ENCODE data around the gene FOXK1.

FOXK1 gene

DNA sequence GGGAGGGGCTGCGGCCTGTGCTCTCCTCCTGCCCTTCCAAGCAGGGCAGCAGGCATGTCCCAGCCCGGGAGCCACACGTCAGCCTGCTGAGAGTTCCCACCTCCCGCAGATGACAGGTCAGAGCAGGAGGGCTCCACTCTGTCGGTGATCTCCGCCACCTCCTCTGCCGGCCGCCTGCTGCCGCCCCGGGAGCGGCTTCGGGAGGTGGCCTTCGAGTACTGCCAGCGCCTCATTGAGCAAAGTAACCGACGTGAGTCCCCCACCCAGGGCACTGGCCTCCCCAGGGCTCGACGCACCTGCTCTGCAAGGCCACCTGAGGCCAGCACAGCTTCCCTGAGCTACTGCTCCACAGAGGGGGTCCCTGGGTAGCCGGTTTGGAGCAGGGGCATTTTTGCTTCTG, 102.7 kb downstream of the FOXK1 start:
- no peak overlapping the region for H3K27ac ChIP-seq
- TF ChIP-seq ZFX (IDR thresholded peaks at IDR 0.05; ENCODE audit: borderline replicate concordance), result no peak
- TF ChIP-seq, protein P1, sequence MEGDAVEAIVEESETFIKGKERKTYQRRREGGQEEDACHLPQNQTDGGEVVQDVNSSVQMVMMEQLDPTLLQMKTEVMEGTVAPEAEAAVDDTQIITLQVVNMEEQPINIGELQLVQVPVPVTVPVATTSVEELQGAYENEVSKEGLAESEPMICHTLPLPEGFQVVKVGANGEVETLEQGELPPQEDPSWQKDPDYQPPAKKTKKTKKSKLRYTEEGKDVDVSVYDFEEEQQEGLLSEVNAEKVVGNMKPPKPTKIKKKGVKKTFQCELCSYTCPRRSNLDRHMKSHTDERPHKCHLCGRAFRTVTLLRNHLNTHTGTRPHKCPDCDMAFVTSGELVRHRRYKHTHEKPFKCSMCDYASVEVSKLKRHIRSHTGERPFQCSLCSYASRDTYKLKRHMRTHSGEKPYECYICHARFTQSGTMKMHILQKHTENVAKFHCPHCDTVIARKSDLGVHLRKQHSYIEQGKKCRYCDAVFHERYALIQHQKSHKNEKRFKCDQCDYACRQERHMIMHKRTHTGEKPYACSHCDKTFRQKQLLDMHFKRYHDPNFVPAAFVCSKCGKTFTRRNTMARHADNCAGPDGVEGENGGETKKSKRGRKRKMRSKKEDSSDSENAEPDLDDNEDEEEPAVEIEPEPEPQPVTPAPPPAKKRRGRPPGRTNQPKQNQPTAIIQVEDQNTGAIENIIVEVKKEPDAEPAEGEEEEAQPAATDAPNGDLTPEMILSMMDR (IDR thresholded peaks at IDR 0.05), result no peak

DNA sequence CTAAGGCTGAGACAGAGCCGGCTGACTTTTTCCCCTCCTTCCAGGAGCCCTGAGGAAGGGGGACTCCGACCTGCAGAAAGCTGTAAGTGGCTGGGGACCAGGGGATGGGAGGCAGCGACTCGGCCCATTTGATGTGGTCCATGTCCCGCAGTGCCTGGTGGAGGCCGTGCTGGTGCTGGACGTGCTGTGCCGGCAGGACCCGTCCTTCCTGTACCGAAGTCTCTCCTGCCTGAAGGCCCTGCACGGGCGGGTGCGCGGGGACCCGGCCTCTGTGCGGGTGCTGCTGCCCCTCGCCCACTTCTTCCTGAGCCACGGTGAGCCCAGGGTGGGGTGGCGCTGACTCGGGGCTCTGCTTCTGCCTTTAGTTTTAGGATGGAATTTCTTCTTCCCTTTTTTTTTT, 103.3 kb downstream of the FOXK1 start:
- TF ChIP-seq, protein P1 (IDR thresholded peaks at IDR 0.05), result no peak
- H3K27ac ChIP-seq, result no peak overlapping the region

DNA sequence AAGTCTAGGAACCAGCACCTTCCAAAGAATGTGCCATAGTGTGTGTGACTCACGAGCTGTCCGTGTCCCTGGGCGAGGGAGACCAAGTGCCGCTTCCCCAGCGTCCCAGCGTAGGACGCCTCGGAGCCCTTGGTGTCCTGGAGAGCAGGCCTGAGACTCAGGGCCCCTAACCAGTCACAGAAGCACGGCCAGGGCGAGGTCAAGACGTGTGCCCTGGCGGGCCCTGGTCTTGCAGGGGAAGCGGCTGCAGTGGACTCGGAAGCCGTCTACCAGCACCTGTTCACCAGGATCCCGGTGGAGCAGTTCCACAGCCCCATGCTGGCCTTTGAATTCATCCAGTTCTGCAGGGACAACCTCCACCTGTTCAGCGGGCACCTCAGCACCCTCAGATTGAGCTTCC, 103.9 kb downstream of the FOXK1 start:
- TF ChIP-seq, protein P1 (IDR thresholded peaks at IDR 0.05), result no peak
- no peak for TF ChIP-seq ZFX (IDR thresholded peaks at IDR 0.05; ENCODE audit: borderline replicate concordance)

DNA sequence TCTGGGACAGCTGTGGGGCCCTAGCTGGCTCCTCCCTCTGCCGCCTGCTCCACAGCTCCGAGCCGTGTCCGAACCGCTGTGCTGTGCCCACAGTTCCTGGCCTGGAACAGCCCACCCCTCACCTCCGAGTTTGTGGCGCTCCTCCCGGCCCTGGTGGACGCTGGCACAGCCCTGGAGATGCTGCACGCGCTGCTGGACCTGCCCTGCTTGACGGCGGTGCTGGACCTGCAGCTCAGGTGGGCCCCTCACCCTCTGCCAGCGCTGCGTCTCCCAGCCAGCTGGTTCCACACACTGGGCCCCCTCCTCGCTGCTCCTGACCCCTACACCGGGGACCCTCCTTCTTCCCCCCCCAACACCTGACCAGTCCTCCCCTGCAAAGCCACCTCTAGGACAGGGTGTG, 105.4 kb downstream of the FOXK1 start:
- no peak overlapping the region for H3K27ac ChIP-seq
- TF ChIP-seq, protein P1 (IDR thresholded peaks at IDR 0.05), result no peak
- TF ChIP-seq ZFX (IDR thresholded peaks at IDR 0.05; ENCODE audit: borderline replicate concordance), result no peak

More for the DNA sequence above, 103.9 kb downstream of the FOXK1 start:
- no peak overlapping the region for H3K27ac ChIP-seq

DNA sequence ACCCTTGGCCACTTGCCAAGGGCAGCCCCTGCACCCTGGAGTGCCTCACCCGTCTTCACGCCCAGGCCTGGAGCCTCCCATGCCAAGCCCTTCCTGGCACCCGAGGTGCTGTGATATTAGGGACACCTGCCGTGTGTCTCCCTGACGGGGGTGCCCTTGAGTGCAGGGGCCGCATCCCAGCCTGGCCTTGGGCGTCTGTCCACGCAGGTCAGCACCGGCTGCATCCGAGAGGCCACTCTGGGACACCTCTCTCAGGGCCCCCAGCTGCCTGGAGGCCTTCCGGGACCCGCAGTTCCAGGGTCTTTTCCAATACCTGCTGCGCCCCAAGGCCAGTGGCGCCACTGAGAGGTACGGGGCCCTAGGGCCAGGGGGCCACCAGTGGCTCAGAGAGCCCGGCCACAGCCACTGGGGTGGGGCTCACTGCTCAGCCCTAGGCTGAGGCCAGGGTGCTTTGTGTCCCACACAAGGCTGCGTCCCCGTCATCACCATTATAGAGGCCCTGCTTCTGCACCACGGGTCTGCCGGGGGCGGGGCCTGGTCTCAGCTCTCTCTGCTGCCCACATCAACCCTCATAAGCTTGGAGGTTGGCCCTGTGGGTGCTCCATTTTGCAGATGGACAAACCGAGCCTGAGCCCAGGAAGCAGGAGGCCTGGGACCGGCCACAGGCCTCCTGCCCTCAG, 106.0 kb downstream of the FOXK1 start:
- no peak overlapping the region for H3K27ac ChIP-seq
- TF ChIP-seq ZFX (IDR thresholded peaks at IDR 0.05; ENCODE audit: borderline replicate concordance), result no peak
- TF ChIP-seq, protein P1 (IDR thresholded peaks at IDR 0.05), result no peak

DNA sequence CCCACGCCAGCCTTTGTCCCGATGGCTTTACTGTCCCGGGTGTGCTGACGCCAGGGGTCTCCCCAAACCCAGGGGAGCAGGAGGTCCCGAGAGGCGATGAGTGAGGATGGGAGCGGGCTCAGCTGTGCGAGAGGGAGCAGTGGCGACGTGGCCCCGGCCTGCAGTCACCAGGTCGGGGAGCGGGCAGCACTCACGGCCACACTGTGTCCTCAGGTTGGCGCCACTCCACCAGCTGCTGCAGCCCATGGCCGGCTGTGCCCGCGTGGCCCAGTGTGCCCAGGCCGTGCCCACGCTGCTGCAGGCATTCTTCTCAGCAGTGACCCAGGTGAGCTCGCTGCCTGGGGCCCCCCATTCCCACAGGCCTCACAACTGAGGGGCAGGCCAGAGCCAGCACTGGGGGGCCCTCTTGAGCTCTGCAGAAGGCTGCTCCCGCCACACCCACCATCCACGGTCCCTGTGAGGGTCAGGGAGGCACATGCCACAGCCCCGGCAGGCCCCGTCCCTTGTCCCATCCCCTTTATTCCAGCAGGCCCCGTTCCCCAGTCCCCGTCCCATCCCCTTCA, 106.6 kb downstream of the FOXK1 start:
- no peak overlapping the region for H3K27ac ChIP-seq
- TF ChIP-seq ZFX (IDR thresholded peaks at IDR 0.05; ENCODE audit: borderline replicate concordance), result no peak
- TF ChIP-seq, protein P1 (IDR thresholded peaks at IDR 0.05), result no peak

Data from 22Rv1 (cell line).